SKM-1 (cell line): ENCODE data around the gene RBM17.
"Not testable (repeated sequence)": the region's sequence is repeated elsewhere in the genome, so short reads cannot be mapped to it uniquely, and the experiment has no call there.

Experiments used
- DNase-seq: peaks from one replicate; lab custom pipeline; 2025; ENCODE audit not compliant: unreplicated experiment; lab: John Stamatoyannopoulos, UW

RBM17 gene

DNA sequence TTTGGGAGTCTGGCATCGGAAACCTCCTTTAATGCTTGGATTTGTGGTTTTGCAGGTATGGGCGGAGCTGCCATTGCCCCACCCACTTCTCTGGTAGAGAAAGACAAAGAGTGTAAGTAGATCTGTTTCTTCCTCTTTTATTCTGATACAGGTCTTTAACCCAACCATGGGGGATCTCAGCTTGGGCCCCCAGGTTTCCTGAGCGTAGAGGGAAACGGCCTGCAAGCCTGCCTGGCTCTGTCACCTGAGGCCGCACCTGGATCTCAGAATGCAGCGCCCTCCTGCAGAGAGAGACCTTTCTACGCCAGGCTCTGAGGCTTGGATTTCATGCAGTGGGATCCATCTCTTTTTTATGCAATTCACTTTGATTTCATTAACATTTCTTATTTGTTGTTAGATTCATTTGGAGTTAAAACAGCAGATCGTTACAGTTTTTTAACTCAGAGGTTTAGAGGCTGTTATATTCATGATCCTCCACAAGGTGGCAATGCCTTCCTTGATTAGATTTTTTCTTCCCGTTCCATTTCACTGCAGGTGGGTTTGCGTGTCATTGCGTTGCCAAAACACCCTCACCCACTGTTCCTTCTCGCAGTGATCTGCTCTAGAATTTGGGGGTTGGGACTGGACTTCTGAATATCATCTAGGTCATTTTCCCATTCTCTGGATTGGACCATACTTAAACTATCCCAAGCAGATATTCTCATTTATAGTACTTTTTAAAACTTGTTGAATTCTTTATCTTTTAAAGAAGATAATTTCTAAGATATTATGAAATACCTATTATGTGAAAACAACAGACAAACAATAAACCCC is 20.0 kb downstream of the RBM17 start:
- DNase-seq = no peak

- no peak for DNase-seq
Measured at GRCh38 chr10:6109444-6109775, 20.6 kb downstream of the RBM17 start.

- DNase-seq = no peak
Measured at GRCh38 chr10:6110136-6110535, 21.3 kb downstream of the RBM17 start.

DNA sequence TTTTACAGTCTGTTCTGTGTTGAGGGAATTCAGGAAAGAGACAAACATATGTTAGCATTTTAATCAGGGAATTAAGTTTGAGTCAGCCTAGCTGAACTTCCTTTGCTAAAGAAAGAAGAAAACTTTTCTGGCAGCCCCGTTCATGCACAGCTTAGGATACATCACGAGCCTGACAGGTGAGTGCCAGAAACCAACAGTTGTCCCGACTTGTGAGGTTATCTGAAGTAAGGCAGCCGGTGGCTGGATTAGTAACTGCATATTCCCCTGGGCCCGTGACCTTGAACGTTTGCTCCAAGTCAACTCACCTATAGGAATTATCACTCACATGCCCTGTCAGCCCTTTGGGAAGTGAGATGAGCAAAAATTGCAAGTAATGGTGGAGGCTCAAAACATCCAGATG is 24.1 kb downstream of the RBM17 start:
- no peak for DNase-seq

DNA sequence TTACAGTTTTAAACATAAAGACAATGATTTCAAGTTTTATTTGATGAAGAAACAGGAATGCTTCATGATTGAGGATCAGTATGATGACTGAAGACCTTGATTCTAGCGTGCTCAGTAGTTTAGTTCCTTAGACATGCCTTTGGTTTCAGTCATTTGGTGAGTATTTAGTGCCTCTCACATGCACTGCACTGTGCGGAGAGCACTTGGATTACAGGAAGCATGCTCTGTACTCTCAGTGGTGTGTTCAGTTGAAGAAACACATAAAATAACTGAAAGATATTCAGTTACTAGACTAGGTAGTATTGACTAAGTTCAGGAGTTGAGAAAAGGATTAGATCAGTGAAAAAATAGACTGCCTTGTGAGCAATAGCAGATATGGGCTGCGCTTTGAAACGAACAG is 25.5 kb downstream of the RBM17 start:
- no peak for DNase-seq

GRCh38 chr10:6114805-6115341 is 26.0 kb downstream of the RBM17 start:
- DNase-seq = no peak

DNA sequence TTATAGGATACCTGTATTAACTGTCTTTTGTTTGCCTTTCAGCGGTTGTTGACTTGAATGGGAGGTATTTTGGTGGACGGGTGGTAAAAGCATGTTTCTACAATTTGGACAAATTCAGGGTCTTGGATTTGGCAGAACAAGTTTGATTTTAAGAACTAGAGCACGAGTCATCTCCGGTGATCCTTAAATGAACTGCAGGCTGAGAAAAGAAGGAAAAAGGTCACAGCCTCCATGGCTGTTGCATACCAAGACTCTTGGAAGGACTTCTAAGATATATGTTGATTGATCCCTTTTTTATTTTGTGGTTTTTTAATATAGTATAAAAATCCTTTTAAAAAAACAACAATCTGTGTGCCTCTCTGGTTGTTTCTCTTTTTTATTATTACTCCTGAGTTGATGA is 26.6 kb downstream of the RBM17 start:
- DNase-seq = no peak

DNA sequence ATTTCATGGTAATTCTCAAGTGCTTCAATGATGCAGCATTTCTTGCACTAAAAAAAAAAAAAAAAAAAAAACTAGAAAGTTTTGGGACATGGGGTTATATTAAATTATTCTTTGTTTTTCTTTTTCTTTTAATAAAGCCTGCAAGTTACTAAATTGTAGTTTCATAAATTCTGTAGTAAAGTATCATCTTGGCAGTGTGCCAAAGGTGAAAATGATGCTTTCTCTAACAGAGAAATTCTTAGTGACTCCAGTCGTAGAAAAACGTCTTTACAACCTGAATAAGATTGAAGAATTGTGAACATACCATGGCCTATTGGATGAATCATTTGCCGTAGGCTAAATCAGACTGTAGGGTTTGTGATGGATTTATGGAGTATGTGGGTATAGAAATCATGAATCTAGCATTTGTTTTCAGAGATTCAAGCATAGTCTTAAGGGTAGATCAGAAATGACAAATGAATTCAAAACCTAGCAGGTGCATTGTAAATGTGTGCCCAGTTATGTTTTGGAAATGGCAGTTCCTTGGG is 27.1 kb downstream of the RBM17 start:
- no peak for DNase-seq

DNA sequence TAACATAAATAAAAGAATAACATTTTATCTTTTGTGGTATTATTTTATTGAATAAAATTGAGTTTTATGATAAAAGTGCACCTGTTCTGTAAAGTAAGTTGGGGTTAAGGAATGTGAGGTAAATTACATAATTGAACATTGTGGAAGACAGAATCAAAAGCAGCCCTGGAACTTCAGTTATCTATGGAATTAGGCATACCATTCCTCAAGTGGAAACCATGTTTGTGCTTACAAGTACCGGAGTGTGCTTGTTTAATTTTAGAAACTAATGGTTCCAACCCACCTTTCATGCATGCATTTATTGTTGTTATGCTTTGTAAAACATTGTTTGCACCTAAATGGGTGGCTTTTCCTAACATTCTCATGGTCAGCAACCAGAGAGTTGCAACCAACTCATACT is 28.0 kb downstream of the RBM17 start:
- DNase-seq = no peak

DNA sequence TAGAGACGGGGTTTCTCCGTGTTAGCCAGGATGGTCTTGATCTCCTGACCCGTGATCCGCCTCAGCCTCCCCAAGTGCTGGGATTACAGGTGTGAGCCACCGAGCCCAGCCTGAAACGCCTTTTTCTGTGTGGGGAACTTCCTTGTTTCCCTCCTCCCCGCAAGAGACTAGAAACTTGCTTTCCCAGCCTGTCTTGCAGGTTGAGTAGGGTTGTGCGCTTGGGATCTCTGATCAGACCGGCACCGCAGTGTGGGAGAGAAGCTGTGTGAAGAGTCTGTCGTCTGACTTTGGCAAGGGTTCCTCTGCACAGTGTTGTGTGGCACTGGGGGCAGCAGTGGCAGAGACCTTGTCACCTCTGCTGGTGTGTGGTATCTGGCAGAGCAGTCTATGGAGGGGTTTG is 28.9 kb downstream of the RBM17 start:
- no peak for DNase-seq

DNA sequence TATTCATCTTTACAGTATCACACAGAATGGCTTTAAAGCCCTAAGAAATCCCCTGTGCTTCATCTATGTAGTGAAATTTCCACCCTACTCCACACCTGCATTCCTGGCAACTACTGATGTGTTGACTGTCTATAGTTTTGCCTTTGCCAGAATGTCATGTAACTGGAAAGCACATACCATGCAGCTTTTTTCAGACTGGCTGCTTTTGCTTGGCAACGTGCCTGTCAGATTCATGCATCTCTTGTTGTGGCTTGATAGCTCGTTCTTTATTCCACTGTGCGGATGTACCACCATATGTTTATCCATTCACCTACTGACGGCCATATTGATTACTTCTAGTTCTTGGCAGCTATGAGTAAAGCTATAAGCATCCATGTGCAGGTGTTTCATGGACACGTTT is 30.6 kb downstream of the RBM17 start:
- no peak for DNase-seq

DNA sequence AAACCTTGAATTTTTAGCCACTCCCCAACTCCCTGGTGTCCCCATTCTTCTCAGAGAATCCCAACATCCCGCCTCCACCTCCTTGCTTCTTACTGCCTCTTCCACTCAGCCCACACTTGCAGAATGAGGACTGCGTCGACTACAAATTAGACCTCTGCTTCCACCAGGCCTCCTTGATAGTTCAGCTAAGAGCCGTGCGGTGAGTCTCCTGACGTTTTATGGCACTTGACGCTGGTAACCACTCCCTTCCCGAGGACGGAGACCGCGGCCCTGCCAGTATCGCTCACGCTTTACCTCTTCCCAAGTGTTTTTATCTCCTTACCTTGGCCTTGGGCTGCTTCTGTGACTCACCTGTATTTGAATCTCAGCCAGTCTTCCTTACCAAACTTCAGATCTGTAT is 31.1 kb downstream of the RBM17 start:
- DNase-seq = no peak

- no peak for DNase-seq
Measured at GRCh38 chr10:6120691-6121090, 31.9 kb downstream of the RBM17 start.

DNA sequence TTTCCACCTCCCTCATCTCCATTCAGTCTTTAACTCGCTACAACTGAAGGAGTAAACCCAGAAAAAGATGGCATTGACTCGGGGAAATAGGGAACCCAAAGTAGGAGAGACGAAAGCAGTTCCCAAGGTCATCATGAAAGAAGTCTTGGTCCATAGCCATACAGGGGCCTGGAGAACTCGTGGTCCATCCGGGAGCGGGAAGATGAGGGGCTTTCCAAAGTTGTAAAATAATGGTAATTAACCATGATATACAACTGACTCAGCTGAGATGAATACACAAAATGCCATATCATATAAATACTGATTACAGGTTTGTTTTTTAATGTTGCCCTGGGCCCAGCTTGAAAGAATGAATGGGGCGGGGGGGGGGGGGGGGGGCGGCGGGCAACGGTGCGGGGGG is 32.3 kb downstream of the RBM17 start:
- no peak for DNase-seq

GRCh38 chr10:6123532-6123931 is 34.7 kb downstream of the RBM17 start:
- DNase-seq = no peak

- no peak for DNase-seq
Measured at GRCh38 chr10:6124666-6125065, 35.8 kb downstream of the RBM17 start.

DNA sequence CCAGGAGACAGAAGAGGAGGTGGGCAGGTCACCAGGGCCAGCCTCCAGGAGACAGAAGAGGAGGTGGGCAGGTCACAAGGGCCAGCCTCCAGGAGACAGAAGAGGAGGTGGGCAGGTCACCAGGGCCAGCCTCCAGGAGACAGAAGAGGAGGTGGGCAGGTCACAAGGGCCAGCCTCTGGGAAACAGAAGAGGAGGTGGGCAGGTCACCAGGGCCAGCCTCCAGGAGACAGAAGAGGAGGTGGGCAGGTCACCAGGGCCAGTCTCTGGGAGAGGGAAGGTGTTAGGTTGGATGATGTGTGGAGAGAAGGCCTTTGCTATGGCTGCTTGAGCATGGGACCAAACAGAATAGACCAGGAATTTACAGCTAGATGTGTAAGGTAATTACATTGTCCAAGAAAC is 38.6 kb downstream of the RBM17 start:
- not testable (repeated sequence) for DNase-seq

- no peak for DNase-seq
Measured at GRCh38 chr10:6128087-6128486, 39.3 kb downstream of the RBM17 start.

DNA sequence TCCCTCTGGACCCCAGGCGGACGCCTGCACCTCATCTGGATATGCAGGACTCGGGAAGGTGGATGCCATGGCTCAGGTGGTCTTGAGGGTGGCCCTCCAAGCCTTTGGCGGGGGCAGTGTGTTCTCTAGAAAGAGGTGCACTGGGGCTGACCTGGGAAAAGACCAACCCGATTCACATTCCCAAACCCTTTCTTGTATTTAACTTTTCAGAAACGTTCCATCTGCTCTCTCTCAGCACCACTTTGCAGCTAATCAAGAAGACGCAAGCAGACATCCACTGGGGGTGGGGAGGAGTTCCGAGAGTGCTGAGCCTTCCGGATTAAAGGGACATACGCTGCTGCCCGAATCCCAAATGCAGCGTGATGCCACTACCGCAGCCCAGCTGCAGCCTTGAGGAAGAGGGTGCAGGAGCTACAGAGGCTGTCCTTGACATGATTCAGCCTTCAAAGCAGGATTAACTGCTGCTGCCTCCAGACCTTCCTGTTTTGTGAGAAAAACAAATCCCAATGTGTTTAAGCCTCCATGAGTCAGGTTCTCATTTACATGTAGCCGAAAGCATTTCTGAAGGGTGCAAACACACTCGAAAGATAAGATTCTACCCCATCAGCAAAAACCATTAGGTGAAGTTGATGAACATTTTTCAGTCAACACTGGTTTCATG is 39.9 kb downstream of the RBM17 start:
- no peak for DNase-seq

- DNase-seq = no peak
Measured at GRCh38 chr10:6130848-6131470, 42.1 kb downstream of the RBM17 start.

- DNase-seq = no peak
Measured at GRCh38 chr10:6133331-6134098, 44.7 kb downstream of the RBM17 start.
